Measurements from ENCODE around the gene RAP1GAP2. TPM values are rescaled to one million over a fixed set of nuclear protein-coding genes. Genes with fewer than 3 reads are reported as not detected.

Gene RAP1GAP2
- total RNA-seq, 1 experiment from 2014 or later, result 72.8 TPM

DNA sequence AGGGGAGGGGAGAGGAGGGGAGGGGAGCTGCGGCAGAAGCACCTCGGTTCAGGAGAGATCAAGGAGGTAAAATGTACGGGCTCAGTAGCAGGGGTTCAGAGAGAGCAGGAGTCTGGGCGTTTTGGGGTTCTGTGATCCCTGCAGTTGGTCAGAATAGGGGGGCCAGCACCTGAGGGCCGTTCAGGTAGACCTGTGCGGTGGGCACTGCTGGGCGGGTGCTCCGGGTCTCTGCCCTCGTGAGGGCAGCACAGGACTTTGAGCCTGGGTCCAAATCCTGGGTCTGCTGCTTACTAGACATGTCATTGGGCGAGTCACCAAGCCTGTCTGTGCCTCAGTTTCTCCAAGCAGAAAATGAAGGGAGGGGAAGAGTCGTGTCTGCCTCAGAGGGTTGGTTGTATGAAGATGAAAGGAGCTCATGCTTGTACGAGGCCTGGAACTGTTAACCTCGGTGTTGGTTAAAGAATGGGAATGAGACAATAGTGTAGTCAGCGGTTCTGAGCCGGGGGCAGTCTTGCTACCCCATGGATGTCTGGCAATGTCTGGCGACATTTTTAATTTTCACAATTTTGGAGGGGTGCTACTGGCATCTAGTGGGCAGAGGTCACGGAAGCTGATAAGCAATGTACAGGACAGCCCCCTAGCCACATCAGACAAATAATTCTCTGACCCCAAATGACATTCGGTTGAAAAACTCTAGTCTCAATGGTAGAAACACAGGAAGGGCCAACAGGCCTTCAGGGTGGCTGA is 231.7 kb downstream of the RAP1GAP2 start:
- H3K27ac Mint-ChIP-seq, result no peak overlapping the region
- no peaks in the 10 kb centered on the region for H3K4me1 Mint-ChIP-seq
- POLR2A ChIA-PET, result no interaction called here
- no peak for TF ChIP-seq ESRRA (CRISPR knock-in tag; IDR thresholded peaks at IDR 0.05; ENCODE audit: borderline replicate concordance)
- no peak for ATAC-seq
- peaks cover 10% of the 10 kb centered on the region for H3K9me3 Mint-ChIP-seq
- H3K36me3 Mint-ChIP-seq, result peaks cover 44% of the 10 kb centered on the region
- CTCF ChIA-PET, result interaction anchor here (1.3 kb wide), 1 partner anchor 15 kb away, joined by 6 read pairs; no protein-coding TSS in a partner anchor
- H3K4me3 Mint-ChIP-seq, result no peak overlapping the region
- DNase-seq (ENCODE audit: low spot score), result no peak
- no peaks in the 10 kb centered on the region; the same call in 1 of the 2 replicates for H3K27me3 Mint-ChIP-seq (ENCODE audit: low read depth)

DNA sequence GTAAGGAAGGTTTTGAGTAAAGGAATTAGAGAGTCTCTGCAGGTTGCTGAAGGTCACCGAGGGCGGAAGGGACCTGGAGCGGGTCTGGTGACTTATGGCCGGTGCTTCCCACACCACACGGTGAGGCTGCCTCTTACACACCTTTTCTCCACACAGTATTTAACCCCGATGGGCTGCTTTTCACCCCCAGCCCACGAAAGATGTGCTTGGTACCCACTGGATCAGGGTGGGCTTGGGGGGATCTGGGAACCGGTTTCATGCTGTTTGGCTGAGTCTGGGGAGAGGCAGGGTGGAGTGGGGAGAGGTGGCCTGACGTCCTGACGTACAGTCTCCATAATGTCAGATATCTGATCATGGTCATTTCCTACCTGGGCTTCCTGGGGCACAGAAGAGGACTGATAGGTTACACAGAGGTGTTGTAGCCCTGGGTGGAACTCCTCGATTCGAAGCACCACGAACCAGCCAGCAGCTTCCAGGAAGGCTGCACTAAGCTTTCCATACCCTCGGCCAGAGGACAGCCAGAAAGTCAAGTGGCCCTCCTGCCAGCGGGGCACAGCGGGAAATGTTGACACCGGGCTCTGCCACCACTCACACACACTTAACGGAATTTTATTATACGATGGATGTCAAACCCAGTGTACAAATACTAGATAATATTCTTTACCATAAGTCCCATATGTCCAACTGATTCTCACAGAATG is 233.1 kb downstream of the RAP1GAP2 start:
- no peak overlapping the region for H3K27ac Mint-ChIP-seq
- H3K4me3 Mint-ChIP-seq, result no peak overlapping the region
- no peak for TF ChIP-seq NFYB (CRISPR knock-in tag; conservative IDR thresholded peaks at IDR 0.05; ENCODE audit: low read depth)
- TF ChIP-seq, protein P1, sequence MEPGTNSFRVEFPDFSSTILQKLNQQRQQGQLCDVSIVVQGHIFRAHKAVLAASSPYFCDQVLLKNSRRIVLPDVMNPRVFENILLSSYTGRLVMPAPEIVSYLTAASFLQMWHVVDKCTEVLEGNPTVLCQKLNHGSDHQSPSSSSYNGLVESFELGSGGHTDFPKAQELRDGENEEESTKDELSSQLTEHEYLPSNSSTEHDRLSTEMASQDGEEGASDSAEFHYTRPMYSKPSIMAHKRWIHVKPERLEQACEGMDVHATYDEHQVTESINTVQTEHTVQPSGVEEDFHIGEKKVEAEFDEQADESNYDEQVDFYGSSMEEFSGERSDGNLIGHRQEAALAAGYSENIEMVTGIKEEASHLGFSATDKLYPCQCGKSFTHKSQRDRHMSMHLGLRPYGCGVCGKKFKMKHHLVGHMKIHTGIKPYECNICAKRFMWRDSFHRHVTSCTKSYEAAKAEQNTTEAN (CRISPR knock-in tag; IDR thresholded peaks at IDR 0.05), result no peak
- TF ChIP-seq, protein P2, sequence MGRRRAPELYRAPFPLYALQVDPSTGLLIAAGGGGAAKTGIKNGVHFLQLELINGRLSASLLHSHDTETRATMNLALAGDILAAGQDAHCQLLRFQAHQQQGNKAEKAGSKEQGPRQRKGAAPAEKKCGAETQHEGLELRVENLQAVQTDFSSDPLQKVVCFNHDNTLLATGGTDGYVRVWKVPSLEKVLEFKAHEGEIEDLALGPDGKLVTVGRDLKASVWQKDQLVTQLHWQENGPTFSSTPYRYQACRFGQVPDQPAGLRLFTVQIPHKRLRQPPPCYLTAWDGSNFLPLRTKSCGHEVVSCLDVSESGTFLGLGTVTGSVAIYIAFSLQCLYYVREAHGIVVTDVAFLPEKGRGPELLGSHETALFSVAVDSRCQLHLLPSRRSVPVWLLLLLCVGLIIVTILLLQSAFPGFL (CRISPR knock-in tag; IDR thresholded peaks at IDR 0.05; ENCODE audit: borderline replicate concordance), result no peak
- TF ChIP-seq, protein P3, sequence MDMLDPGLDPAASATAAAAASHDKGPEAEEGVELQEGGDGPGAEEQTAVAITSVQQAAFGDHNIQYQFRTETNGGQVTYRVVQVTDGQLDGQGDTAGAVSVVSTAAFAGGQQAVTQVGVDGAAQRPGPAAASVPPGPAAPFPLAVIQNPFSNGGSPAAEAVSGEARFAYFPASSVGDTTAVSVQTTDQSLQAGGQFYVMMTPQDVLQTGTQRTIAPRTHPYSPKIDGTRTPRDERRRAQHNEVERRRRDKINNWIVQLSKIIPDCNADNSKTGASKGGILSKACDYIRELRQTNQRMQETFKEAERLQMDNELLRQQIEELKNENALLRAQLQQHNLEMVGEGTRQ (CRISPR knock-in tag; IDR thresholded peaks at IDR 0.05), result no peak
- TF ChIP-seq, protein P4, sequence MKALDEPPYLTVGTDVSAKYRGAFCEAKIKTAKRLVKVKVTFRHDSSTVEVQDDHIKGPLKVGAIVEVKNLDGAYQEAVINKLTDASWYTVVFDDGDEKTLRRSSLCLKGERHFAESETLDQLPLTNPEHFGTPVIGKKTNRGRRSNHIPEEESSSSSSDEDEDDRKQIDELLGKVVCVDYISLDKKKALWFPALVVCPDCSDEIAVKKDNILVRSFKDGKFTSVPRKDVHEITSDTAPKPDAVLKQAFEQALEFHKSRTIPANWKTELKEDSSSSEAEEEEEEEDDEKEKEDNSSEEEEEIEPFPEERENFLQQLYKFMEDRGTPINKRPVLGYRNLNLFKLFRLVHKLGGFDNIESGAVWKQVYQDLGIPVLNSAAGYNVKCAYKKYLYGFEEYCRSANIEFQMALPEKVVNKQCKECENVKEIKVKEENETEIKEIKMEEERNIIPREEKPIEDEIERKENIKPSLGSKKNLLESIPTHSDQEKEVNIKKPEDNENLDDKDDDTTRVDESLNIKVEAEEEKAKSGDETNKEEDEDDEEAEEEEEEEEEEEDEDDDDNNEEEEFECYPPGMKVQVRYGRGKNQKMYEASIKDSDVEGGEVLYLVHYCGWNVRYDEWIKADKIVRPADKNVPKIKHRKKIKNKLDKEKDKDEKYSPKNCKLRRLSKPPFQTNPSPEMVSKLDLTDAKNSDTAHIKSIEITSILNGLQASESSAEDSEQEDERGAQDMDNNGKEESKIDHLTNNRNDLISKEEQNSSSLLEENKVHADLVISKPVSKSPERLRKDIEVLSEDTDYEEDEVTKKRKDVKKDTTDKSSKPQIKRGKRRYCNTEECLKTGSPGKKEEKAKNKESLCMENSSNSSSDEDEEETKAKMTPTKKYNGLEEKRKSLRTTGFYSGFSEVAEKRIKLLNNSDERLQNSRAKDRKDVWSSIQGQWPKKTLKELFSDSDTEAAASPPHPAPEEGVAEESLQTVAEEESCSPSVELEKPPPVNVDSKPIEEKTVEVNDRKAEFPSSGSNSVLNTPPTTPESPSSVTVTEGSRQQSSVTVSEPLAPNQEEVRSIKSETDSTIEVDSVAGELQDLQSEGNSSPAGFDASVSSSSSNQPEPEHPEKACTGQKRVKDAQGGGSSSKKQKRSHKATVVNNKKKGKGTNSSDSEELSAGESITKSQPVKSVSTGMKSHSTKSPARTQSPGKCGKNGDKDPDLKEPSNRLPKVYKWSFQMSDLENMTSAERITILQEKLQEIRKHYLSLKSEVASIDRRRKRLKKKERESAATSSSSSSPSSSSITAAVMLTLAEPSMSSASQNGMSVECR (CRISPR knock-in tag; IDR thresholded peaks at IDR 0.05; ENCODE audit: borderline replicate concordance), result no peak
- ChIA-PET POLR2A (no interaction called here), CTCF (no interaction called here)
- H3K27me3 Mint-ChIP-seq (ENCODE audit: low read depth), result no peaks in the 10 kb centered on the region
- DNase-seq (ENCODE audit: low spot score), result no peak
- no peak for ATAC-seq
- no peaks in the 10 kb centered on the region for H3K4me1 Mint-ChIP-seq
- peaks cover 32% of the 10 kb centered on the region for H3K36me3 Mint-ChIP-seq
- no peaks in the 10 kb centered on the region for H3K9me3 Mint-ChIP-seq

DNA sequence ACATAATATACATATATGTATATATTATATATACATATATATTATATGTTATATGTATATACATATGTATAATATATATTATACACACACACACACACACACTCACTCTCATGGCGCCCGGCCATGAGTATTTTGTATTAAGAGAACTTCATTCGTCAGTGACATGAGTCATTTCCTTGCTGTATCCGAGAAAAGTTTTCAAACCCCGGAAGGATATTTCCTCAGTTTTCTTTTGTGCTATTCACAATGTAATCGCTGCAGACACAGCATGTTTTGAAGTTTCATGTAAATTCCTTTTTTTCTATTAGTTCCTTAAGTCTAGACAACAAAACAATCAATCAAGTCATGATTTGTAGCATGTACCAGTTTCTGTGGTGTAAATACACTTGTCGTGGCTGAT is 233.9 kb downstream of the RAP1GAP2 start:
- peaks cover 30% of the 10 kb centered on the region for H3K36me3 Mint-ChIP-seq
- CTCF ChIA-PET, result interaction anchor here (3.2 kb wide), 1 partner anchor 17 kb away, joined by 10 read pairs; no protein-coding TSS in a partner anchor
- H3K4me1 Mint-ChIP-seq, result no peaks in the 10 kb centered on the region
- no peak for ATAC-seq
- no peak overlapping the region for H3K27ac Mint-ChIP-seq
- no peak overlapping the region for H3K4me3 Mint-ChIP-seq
- no peaks in the 10 kb centered on the region for H3K9me3 Mint-ChIP-seq
- no peaks in the 10 kb centered on the region for H3K27me3 Mint-ChIP-seq (ENCODE audit: low read depth)
- DNase-seq (ENCODE audit: low spot score), result no peak
- POLR2A ChIA-PET, result no interaction called here
- TF ChIP-seq, protein P5, sequence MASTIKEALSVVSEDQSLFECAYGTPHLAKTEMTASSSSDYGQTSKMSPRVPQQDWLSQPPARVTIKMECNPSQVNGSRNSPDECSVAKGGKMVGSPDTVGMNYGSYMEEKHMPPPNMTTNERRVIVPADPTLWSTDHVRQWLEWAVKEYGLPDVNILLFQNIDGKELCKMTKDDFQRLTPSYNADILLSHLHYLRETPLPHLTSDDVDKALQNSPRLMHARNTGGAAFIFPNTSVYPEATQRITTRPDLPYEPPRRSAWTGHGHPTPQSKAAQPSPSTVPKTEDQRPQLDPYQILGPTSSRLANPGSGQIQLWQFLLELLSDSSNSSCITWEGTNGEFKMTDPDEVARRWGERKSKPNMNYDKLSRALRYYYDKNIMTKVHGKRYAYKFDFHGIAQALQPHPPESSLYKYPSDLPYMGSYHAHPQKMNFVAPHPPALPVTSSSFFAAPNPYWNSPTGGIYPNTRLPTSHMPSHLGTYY (CRISPR knock-in tag; IDR thresholded peaks at IDR 0.05), result no peak
- TF ChIP-seq, protein P6, sequence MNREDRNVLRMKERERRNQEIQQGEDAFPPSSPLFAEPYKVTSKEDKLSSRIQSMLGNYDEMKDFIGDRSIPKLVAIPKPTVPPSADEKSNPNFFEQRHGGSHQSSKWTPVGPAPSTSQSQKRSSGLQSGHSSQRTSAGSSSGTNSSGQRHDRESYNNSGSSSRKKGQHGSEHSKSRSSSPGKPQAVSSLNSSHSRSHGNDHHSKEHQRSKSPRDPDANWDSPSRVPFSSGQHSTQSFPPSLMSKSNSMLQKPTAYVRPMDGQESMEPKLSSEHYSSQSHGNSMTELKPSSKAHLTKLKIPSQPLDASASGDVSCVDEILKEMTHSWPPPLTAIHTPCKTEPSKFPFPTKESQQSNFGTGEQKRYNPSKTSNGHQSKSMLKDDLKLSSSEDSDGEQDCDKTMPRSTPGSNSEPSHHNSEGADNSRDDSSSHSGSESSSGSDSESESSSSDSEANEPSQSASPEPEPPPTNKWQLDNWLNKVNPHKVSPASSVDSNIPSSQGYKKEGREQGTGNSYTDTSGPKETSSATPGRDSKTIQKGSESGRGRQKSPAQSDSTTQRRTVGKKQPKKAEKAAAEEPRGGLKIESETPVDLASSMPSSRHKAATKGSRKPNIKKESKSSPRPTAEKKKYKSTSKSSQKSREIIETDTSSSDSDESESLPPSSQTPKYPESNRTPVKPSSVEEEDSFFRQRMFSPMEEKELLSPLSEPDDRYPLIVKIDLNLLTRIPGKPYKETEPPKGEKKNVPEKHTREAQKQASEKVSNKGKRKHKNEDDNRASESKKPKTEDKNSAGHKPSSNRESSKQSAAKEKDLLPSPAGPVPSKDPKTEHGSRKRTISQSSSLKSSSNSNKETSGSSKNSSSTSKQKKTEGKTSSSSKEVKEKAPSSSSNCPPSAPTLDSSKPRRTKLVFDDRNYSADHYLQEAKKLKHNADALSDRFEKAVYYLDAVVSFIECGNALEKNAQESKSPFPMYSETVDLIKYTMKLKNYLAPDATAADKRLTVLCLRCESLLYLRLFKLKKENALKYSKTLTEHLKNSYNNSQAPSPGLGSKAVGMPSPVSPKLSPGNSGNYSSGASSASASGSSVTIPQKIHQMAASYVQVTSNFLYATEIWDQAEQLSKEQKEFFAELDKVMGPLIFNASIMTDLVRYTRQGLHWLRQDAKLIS (CRISPR knock-in tag; IDR thresholded peaks at IDR 0.05; ENCODE audit: borderline replicate concordance), result no peak
- no peak for TF ChIP-seq NFYB (CRISPR knock-in tag; conservative IDR thresholded peaks at IDR 0.05; ENCODE audit: low read depth)
- TF ChIP-seq RORB (CRISPR knock-in tag; IDR thresholded peaks at IDR 0.05), result no peak
- TF ChIP-seq, protein P7, sequence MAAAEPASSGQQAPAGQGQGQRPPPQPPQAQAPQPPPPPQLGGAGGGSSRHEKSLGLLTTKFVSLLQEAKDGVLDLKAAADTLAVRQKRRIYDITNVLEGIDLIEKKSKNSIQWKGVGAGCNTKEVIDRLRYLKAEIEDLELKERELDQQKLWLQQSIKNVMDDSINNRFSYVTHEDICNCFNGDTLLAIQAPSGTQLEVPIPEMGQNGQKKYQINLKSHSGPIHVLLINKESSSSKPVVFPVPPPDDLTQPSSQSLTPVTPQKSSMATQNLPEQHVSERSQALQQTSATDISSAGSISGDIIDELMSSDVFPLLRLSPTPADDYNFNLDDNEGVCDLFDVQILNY (CRISPR knock-in tag; IDR thresholded peaks at IDR 0.05), result no peak
- TF ChIP-seq TEAD1 (CRISPR knock-in tag; IDR thresholded peaks at IDR 0.05), result no peak
